H9 (cell line): Measurements from ENCODE around the gene EGLN3. TPM values are rescaled to one million over a fixed set of nuclear protein-coding genes. Genes with fewer than 3 reads are reported as not detected.

ENCODE experiments used
- DNase-seq: peaks from one replicate; pipeline ENCODE4 v3.0.0-alpha.2; 2017
- H2AFZ ChIP-seq: one replicate; pipeline ENCODE4 v1.6.1; 2013; ENCODE audit warnings: mild to moderate bottlenecking, low read length, control low read depth, moderate library complexity
- H2AK5ac ChIP-seq: 2 replicates; pipeline ENCODE4 v1.6.1; 2013; ENCODE audit warnings: low read length, control low read depth, mixed read lengths; ENCODE audit not compliant: insufficient read length
- H2BK120ac ChIP-seq: one replicate; pipeline ENCODE4 v1.6.1; 2013; ENCODE audit warnings: low read depth, mild to moderate bottlenecking, low read length, control low read depth, inconsistent platforms; ENCODE audit not compliant: poor library complexity, severe bottlenecking
- H2BK12ac ChIP-seq: 2 replicates; pipeline ENCODE4 v1.6.1; 2013; ENCODE audit warnings: low read length, control low read depth, mixed read lengths, low read depth; ENCODE audit not compliant: insufficient read length
- H2BK15ac ChIP-seq: 2 replicates; pipeline ENCODE4 v1.6.1; 2013; ENCODE audit warnings: low read depth, low read length, control low read depth
- H2BK20ac ChIP-seq: one replicate; pipeline ENCODE4 v1.6.1; 2013; ENCODE audit warnings: low read depth, mild to moderate bottlenecking, low read length, control low read depth, inconsistent platforms; ENCODE audit not compliant: poor library complexity, severe bottlenecking
- H2BK5ac ChIP-seq: 2 replicates; pipeline ENCODE4 v1.6.1; 2013; ENCODE audit warnings: low read length, control low read depth, mixed read lengths; ENCODE audit not compliant: insufficient read length
- H3K14ac ChIP-seq: 2 replicates; pipeline ENCODE4 v1.6.1; 2013; ENCODE audit warnings: low read length, control low read depth; ENCODE audit not compliant: insufficient read depth
- H3K18ac ChIP-seq: 2 replicates; pipeline ENCODE4 v1.6.1; 2013; ENCODE audit warnings: low read depth, mild to moderate bottlenecking, mixed read lengths, low read length, control low read depth; ENCODE audit not compliant: insufficient read length
- H3K23ac ChIP-seq: 2 replicates; pipeline ENCODE4 v1.6.1; 2013; ENCODE audit warnings: low read length, control low read depth, mixed read lengths, low read depth; ENCODE audit not compliant: insufficient read length
- H3K23me2 ChIP-seq: 2 replicates; pipeline ENCODE4 v1.6.1; 2013; ENCODE audit warnings: low read depth, mild to moderate bottlenecking, mixed read lengths, low read length, control low read depth; ENCODE audit not compliant: insufficient read length, poor library complexity, severe bottlenecking
- H3K27ac ChIP-seq: 2 replicates; pipeline ENCODE4 v1.5.1; 2013; ENCODE audit warnings: low read length, control low read depth, mixed read lengths, low read depth; ENCODE audit not compliant: insufficient read length
- H3K27me3 ChIP-seq: 2 replicates; pipeline ENCODE4 v1.6.1; 2013; ENCODE audit warnings: low read length, control low read depth, inconsistent platforms; ENCODE audit not compliant: insufficient read depth
- H3K4ac ChIP-seq: 2 replicates; pipeline ENCODE4 v1.6.1; 2013; ENCODE audit warnings: low read depth, mild to moderate bottlenecking, control low read depth, inconsistent platforms, low read length, moderate library complexity
- H3K4me1 ChIP-seq: 2 replicates; pipeline ENCODE4 v1.6.1; 2013; ENCODE audit warnings: low read length, control low read depth, inconsistent platforms; ENCODE audit not compliant: insufficient read depth
- H3K4me2 ChIP-seq: 2 replicates; pipeline ENCODE4 v1.6.1; 2013; ENCODE audit warnings: low read length, control low read depth, mixed read lengths; ENCODE audit not compliant: insufficient read length, insufficient read depth
- H3K56ac ChIP-seq: 2 replicates; pipeline ENCODE4 v1.6.1; 2013; ENCODE audit warnings: low read depth, mild to moderate bottlenecking, mixed read lengths, low read length, control low read depth; ENCODE audit not compliant: insufficient read length
- H3K79me1 ChIP-seq: 2 replicates; pipeline ENCODE4 v1.6.1; 2013; ENCODE audit warnings: low read depth, mild to moderate bottlenecking, moderate library complexity, low read length, control low read depth, inconsistent platforms; ENCODE audit not compliant: insufficient read depth, poor library complexity, severe bottlenecking
- H3K79me2 ChIP-seq: 2 replicates; pipeline ENCODE4 v1.6.1; 2013; ENCODE audit warnings: low read length, control low read depth, inconsistent platforms; ENCODE audit not compliant: insufficient read depth
- H3K9ac ChIP-seq: 2 replicates; pipeline ENCODE4 v1.6.1; 2013; ENCODE audit warnings: low read length, control low read depth, mixed read lengths; ENCODE audit not compliant: insufficient read length; ENCODE audit errors: extremely low read depth
- H3K9me3 ChIP-seq: one replicate; pipeline ENCODE4 v1.6.1; 2013; ENCODE audit warnings: low read depth, low read length, inconsistent platforms; ENCODE audit not compliant: control insufficient read depth
- H3T11ph ChIP-seq: one replicate; pipeline ENCODE4 v1.6.1; 2013; ENCODE audit warnings: mild to moderate bottlenecking, low read length, control low read depth, inconsistent platforms
- H4K20me1 ChIP-seq: one replicate; pipeline ENCODE4 v1.6.1; 2013; ENCODE audit not compliant: control insufficient read depth, insufficient read length, insufficient read depth
- H4K5ac ChIP-seq: 2 replicates; pipeline ENCODE4 v1.6.1; 2013; ENCODE audit warnings: low read depth, mild to moderate bottlenecking, mixed read lengths, low read length, control low read depth; ENCODE audit not compliant: insufficient read length
- H4K8ac ChIP-seq: replicated peaks from 2 replicates; pipeline ENCODE4 v1.6.1; 2013; ENCODE audit warnings: low read length, control low read depth, mixed read lengths, low read depth; ENCODE audit not compliant: insufficient read length
- H4K91ac ChIP-seq: 2 replicates; pipeline ENCODE4 v1.6.1; 2013; ENCODE audit warnings: low read depth, mild to moderate bottlenecking, moderate library complexity, mixed read lengths, low read length, control low read depth; ENCODE audit not compliant: insufficient read length
- H3K27ac Mint-ChIP-seq, 3 experiments: 2 replicates in 2 of 3; 3 replicates in 1 of 3; pipeline ENCODE4 v1.8.0; 2020 to 2021; ENCODE audit warnings: mixed read lengths in 3 of 3, mild to moderate bottlenecking in 1 of 3, moderate library complexity in 1 of 3
- H3K27me3 Mint-ChIP-seq: 2 replicates; pipeline ENCODE4 v1.8.0; 2021; ENCODE audit warnings: low read depth, mild to moderate bottlenecking, moderate library complexity, mixed read lengths
- H3K36me3 Mint-ChIP-seq, 3 experiments: 2 replicates in 2 of 3; 3 replicates in 1 of 3; pipeline ENCODE4 v1.8.0; 2020 to 2021; ENCODE audit warnings: low read depth in 3 of 3, mixed read lengths in 3 of 3; ENCODE audit not compliant: insufficient read depth in 1 of 3
- H3K4me1 Mint-ChIP-seq, 2 experiments: 2 replicates each; pipeline ENCODE4 v1.8.0; 2020; ENCODE audit warnings: mixed read lengths in 2 of 2
- H3K4me3 Mint-ChIP-seq, 2 experiments: 2 replicates in 1 of 2; 3 replicates in 1 of 2; pipeline ENCODE4 v1.8.0; 2020 to 2021; ENCODE audit warnings: mild to moderate bottlenecking in 2 of 2, mixed read lengths in 2 of 2, moderate library complexity in 1 of 2
- H3K9me3 Mint-ChIP-seq, 2 experiments: 2 replicates in 1 of 2; 3 replicates in 1 of 2; pipeline ENCODE4 v1.8.0; 2020; ENCODE audit warnings: mild to moderate bottlenecking in 2 of 2, mixed read lengths in 2 of 2, moderate library complexity in 1 of 2
- WGBS: extraction: QIAGEN DNeasy Blood & Tissue Kit; methylation state at CpG from one replicate; pipeline ENCODE4 v1.1.7; 2013; ENCODE audit warnings: missing lambda C conversion rate, low lambda C conversion rate, mixed read lengths; ENCODE audit not compliant: insufficient read length; ENCODE audit errors: extremely low coverage; 5-methylcytosine and 5-hydroxymethylcytosine counted together
- total RNA-seq: library from RNA; stranded (reverse); gene quantifications from 2 replicates; pipeline ENCODE4 v1.2.1, GENCODE V29; 2021
- TF ChIP-seq, protein P1 (sequence below): fragments of 200-600 bp; sonication (generic); conservative IDR thresholded peaks from 3 replicates; pipeline ENCODE4 v1.8.0; 2021; ENCODE audit warnings: antibody characterized with exemption, mild to moderate bottlenecking

EGLN3 gene
- total RNA-seq, 1 experiment from 2014 or later, result 19.8 TPM

DNA sequence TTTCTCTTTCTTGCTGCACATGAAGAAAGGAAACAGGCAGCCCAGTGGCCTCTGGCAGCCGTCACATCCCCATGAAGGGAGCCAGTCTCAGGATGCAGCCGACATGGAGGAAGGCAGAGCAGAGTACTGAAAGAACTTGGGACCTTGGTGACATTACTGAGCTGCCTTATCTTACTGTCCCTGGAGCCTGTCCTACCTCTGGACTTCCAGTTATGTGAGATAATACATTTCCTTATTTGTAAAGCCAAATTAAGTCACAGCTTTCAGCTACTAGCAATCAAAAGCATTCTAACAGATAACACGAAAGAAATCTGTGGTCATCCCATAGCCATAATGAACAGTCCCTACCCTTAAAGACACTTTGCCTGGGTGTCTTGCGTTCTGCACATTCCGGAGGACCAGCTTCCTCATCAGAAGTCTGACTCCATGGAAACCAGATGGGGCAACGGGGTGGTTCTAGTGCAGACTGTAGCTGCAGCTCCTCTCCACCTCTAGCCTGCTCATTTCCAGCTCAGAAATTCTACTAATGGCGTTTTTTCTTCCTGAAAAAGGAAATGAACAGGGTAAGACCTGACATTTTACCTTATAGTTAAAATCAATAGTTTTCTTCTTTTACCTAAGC is 7.8 kb upstream of the EGLN3 start:
- Histone ChIP-seq H2AFZ (no peak overlapping the region), H2AK5ac (no peak overlapping the region), H3K14ac (no peak overlapping the region), H2BK12ac (no peak overlapping the region), H4K8ac (no peak overlapping the region), H3K4me2 (no peak overlapping the region), H2BK20ac (no peak overlapping the region), H3K79me2 (no peaks in the 10 kb centered on the region), H4K91ac (no peak overlapping the region), H3K4ac (no peak overlapping the region), H3K79me1 (no peaks in the 10 kb centered on the region), H2BK120ac (no peak overlapping the region), H3K27me3 (no peaks in the 10 kb centered on the region), H2BK5ac (no peak overlapping the region), H3K9ac (no peak overlapping the region), H2BK15ac (no peak overlapping the region), H3K18ac (no peak overlapping the region), H3K9me3 (no peaks in the 10 kb centered on the region), H3K23ac (no peak overlapping the region), H4K20me1 (no peaks in the 10 kb centered on the region), H3K23me2 (no peaks in the 10 kb centered on the region), H3K27ac (no peak overlapping the region), H3K4me1 (no peaks in the 10 kb centered on the region), H4K5ac (no peak overlapping the region), H3T11ph (no peak overlapping the region), H3K56ac (no peak overlapping the region)
- peaks cover 0 to 7% (median 0%) of the 10 kb centered on the region in 3 experiments; a peak in 2 of 7 replicates for H3K36me3 Mint-ChIP-seq
- peaks cover 3 to 6% of the 10 kb centered on the region in 2 experiments; a peak in 4 of 5 replicates for H3K9me3 Mint-ChIP-seq
- DNase-seq, result no peak
- no CpG with 5 or more reads among the region's 7 CpGs for WGBS
- H3K4me3 Mint-ChIP-seq, result no peak overlapping the region
- TF ChIP-seq, protein P1, sequence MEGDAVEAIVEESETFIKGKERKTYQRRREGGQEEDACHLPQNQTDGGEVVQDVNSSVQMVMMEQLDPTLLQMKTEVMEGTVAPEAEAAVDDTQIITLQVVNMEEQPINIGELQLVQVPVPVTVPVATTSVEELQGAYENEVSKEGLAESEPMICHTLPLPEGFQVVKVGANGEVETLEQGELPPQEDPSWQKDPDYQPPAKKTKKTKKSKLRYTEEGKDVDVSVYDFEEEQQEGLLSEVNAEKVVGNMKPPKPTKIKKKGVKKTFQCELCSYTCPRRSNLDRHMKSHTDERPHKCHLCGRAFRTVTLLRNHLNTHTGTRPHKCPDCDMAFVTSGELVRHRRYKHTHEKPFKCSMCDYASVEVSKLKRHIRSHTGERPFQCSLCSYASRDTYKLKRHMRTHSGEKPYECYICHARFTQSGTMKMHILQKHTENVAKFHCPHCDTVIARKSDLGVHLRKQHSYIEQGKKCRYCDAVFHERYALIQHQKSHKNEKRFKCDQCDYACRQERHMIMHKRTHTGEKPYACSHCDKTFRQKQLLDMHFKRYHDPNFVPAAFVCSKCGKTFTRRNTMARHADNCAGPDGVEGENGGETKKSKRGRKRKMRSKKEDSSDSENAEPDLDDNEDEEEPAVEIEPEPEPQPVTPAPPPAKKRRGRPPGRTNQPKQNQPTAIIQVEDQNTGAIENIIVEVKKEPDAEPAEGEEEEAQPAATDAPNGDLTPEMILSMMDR, result no peak
- H3K4me1 Mint-ChIP-seq, result peaks cover 8 to 13% of the 10 kb centered on the region in 2 experiments
- no peak overlapping the region for H3K27ac Mint-ChIP-seq
- H3K27me3 Mint-ChIP-seq, result no peaks in the 10 kb centered on the region
